ENCODE data around the gene CREB1. TPM values are rescaled to one million over a fixed set of nuclear protein-coding genes. Genes with fewer than 3 reads are reported as not detected.

Gene CREB1
- polyA plus RNA-seq, 1 experiment = 38.3 TPM

DNA sequence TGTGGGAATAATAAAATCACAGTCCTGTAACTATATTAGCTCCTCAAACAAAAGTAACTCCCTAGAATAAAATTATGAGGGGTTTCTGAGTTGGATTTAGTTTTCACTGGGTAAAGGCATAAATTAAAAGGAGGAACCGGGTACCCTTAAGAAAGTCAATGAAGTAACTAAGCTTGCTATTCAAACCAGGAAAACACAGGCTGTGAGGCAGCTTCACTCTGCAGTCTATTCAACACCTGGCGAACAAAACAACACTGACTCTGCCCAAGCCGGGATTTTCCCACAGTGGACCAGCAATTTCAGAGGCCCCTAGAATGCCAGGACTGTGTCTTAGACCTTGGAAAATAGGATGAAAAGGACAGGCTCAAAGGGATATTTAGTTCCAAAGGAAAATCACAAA lies 24.6 kb upstream of the CREB1 start:
- Histone ChIP-seq H3K27ac (ENCODE audit: low read depth, low read length) (no peak overlapping the region), H3K27me3 (ENCODE audit: control insufficient read depth, insufficient read depth, low read length) (no peaks in the 10 kb centered on the region), H3K4me3 (ENCODE audit: low read depth, low read length) (no peak overlapping the region), H3K9me3 (ENCODE audit: control insufficient read depth, insufficient read depth, low read length) (no peaks in the 10 kb centered on the region)
- ChIA-PET CTCF (interaction anchor here (0.6 to 1.0 kb wide), 2 partner anchors 32 to 96 kb away, joined by 3 read pairs; no protein-coding TSS in a partner anchor), POLR2A (interaction anchor here (1.1 to 1.8 kb wide), 4 partner anchors 9 to 112 kb away, joined by 3 to 20 read pairs (median 6); partner anchors contain the start of gene CREB1)
- TF ChIP-seq, protein P1, sequence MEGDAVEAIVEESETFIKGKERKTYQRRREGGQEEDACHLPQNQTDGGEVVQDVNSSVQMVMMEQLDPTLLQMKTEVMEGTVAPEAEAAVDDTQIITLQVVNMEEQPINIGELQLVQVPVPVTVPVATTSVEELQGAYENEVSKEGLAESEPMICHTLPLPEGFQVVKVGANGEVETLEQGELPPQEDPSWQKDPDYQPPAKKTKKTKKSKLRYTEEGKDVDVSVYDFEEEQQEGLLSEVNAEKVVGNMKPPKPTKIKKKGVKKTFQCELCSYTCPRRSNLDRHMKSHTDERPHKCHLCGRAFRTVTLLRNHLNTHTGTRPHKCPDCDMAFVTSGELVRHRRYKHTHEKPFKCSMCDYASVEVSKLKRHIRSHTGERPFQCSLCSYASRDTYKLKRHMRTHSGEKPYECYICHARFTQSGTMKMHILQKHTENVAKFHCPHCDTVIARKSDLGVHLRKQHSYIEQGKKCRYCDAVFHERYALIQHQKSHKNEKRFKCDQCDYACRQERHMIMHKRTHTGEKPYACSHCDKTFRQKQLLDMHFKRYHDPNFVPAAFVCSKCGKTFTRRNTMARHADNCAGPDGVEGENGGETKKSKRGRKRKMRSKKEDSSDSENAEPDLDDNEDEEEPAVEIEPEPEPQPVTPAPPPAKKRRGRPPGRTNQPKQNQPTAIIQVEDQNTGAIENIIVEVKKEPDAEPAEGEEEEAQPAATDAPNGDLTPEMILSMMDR (IDR thresholded peaks at IDR 0.05; ENCODE audit: low read depth, low read length) = no peak
- DNase-seq (ENCODE audit: low read depth, low spot score) = no peak

DNA sequence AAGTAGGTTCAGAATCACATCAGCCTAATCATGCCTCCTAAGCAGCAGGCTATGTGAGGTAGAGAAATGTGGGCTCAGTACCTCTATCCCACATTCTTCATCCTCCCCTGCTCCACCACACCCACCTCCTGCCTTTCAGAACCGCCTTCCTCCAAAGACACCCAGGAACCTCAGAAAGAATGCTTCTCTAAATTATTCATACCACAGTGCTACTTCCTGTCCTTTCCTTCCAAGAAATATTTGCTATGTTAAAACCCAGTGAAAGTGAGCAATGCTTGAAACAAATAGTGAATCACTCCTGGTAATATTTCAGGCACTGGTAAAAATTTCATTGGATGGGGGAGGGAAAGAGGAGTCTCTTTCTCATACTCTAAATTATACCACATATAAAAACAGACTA lies 24.0 kb upstream of the CREB1 start:
- Histone ChIP-seq H3K9me3 (ENCODE audit: control insufficient read depth, insufficient read depth, low read length) (no peaks in the 10 kb centered on the region), H3K4me3 (ENCODE audit: low read depth, low read length) (no peak overlapping the region), H3K27me3 (ENCODE audit: control insufficient read depth, insufficient read depth, low read length) (no peaks in the 10 kb centered on the region), H3K27ac (ENCODE audit: low read depth, low read length) (no peak overlapping the region)
- no peak for DNase-seq (ENCODE audit: low read depth, low spot score)
- TF ChIP-seq, protein P1 (IDR thresholded peaks at IDR 0.05; ENCODE audit: low read depth, low read length) = no peak
- POLR2A ChIA-PET = interaction anchor here (1.2 kb wide), 1 partner anchor 18 kb away, joined by 3 read pairs; no protein-coding TSS in a partner anchor
- CTCF ChIA-PET = interaction anchor here (0.6 to 1.0 kb wide), 2 partner anchors 33 to 97 kb away, joined by 3 read pairs; no protein-coding TSS in a partner anchor

DNA sequence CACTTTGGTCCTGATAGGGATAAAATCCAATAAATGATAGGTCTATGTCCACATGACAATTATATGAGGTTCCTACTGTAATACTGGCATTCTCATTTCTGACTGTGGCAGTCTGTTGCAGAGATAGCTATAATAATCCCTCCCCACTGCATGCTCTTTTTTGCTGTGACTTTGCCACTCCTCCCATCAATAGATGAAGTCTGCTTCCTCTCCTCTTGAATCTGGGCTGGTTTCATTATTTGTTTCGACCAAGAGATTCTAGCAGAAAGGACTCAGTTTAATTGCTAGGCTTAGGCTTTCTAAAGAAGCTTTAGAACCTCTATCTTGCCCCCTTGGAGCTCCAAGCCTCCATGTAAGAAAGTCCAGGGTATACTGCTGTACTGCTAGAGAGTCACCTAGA lies 23.3 kb upstream of the CREB1 start:
- POLR2A ChIA-PET = interaction anchor here (1.6 kb wide), 1 partner anchor 23 kb away, joined by 5 read pairs; the partner anchor contains the start of gene CREB1
- no peak for DNase-seq (ENCODE audit: low read depth, low spot score)

DNA sequence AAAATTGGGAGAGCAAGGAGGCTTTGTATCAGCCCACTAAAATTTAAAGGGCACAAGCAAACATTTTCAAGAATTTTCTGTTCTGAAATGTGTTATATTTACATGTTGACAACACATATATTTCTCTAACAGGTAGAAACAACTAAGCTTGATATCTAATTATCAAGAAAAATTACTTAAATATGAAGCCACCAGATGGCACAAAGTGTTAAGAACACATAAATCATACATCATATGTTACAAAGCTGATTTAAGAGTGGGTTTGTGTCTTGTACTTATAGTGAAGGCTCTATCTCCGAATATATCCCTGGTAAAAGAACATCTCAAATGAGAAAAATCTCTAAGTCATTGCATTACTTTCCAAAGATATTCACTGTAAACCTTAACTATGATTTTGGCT lies 19.6 kb upstream of the CREB1 start:
- Histone ChIP-seq H3K9me3 (ENCODE audit: control insufficient read depth, insufficient read depth, low read length) (no peaks in the 10 kb centered on the region), H3K27me3 (ENCODE audit: control insufficient read depth, insufficient read depth, low read length) (no peaks in the 10 kb centered on the region), H3K27ac (ENCODE audit: low read depth, low read length) (no peak overlapping the region), H3K4me3 (ENCODE audit: low read depth, low read length) (no peak overlapping the region)
- CTCF ChIA-PET = no interaction called here
- TF ChIP-seq, protein P1 (IDR thresholded peaks at IDR 0.05; ENCODE audit: low read depth, low read length) = no peak
- POLR2A ChIA-PET = interaction anchor here (0.6 kb wide), 1 partner anchor 20 kb away, joined by 5 read pairs; no protein-coding TSS in a partner anchor
- no peak for DNase-seq (ENCODE audit: low read depth, low spot score)

More for the DNA sequence above, 23.3 kb upstream of the CREB1 start:
- TF ChIP-seq, protein P1 (IDR thresholded peaks at IDR 0.05; ENCODE audit: low read depth, low read length) = no peak
- CTCF ChIA-PET = no interaction called here
- Histone ChIP-seq H3K27me3 (ENCODE audit: control insufficient read depth, insufficient read depth, low read length) (no peaks in the 10 kb centered on the region), H3K4me3 (ENCODE audit: low read depth, low read length) (no peak overlapping the region), H3K9me3 (ENCODE audit: control insufficient read depth, insufficient read depth, low read length) (no peaks in the 10 kb centered on the region), H3K27ac (ENCODE audit: low read depth, low read length) (no peak overlapping the region)

DNA sequence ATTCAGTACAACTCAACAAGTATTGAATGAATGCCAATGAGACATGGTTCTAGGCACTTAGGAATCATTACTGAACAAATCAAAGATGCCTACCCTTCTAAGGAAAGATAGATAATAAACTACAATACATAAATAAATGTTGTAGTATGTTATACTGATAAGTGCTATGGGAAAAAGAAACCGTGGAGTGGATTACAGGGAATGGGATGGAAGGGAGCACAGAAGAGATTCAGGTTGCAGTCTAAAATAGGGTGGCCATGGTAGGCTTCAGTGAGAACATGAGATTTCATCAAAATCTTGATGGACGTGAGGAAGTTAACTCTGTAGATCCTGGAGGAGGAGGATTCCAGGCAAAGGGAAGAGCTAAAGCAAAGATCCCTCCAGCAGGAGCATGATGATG lies 17.9 kb upstream of the CREB1 start:
- TF ChIP-seq, protein P1 (IDR thresholded peaks at IDR 0.05; ENCODE audit: low read depth, low read length) = no peak
- Histone ChIP-seq H3K27me3 (ENCODE audit: control insufficient read depth, insufficient read depth, low read length) (no peaks in the 10 kb centered on the region), H3K27ac (ENCODE audit: low read depth, low read length) (no peak overlapping the region), H3K4me3 (ENCODE audit: low read depth, low read length) (no peak overlapping the region), H3K9me3 (ENCODE audit: control insufficient read depth, insufficient read depth, low read length) (no peaks in the 10 kb centered on the region)
- ChIA-PET POLR2A (no interaction called here), CTCF (interaction anchor here (1.2 kb wide), 1 partner anchor 314 kb away, joined by 3 read pairs; no protein-coding TSS in a partner anchor)
- DNase-seq (ENCODE audit: low read depth, low spot score) = no peak
